IPS-15b (cell line): ENCODE results near the gene PCDH1.

Experiments used
- H3K27me3 ChIP-seq: one replicate; pipeline ENCODE4 v1.6.1; 2013; ENCODE audit warnings: low read length; ENCODE audit not compliant: control insufficient read depth, insufficient read depth
- H3K36me3 ChIP-seq: one replicate; pipeline ENCODE4 v1.6.1; 2013; ENCODE audit warnings: low read length; ENCODE audit not compliant: control insufficient read depth, insufficient read depth
- H3K4me1 ChIP-seq: one replicate; pipeline ENCODE4 v1.6.1; 2013; ENCODE audit warnings: mild to moderate bottlenecking, low read length; ENCODE audit not compliant: control insufficient read depth, insufficient read depth
- H3K4me3 ChIP-seq: one replicate; pipeline ENCODE4 v1.5.1; 2013; ENCODE audit warnings: low read depth, low read length
- H3K9ac ChIP-seq: one replicate; pipeline ENCODE4 v1.6.1; 2013; ENCODE audit warnings: low read depth, mild to moderate bottlenecking, low read length
- H3K9me3 ChIP-seq: one replicate; pipeline ENCODE4 v1.6.1; 2013; ENCODE audit warnings: mild to moderate bottlenecking, low read length; ENCODE audit not compliant: control insufficient read depth, insufficient read depth

Gene PCDH1

GRCh38 chr5:141807329-141807728 lies 70.9 kb downstream of the PCDH1 start:
- Histone ChIP-seq H3K27me3 (peaks cover 11% of the 10 kb centered on the region), H3K9me3 (no peaks in the 10 kb centered on the region), H3K4me3 (no peak overlapping the region), H3K9ac (no peak overlapping the region), H3K4me1 (peaks cover 26% of the 10 kb centered on the region), H3K36me3 (no peaks in the 10 kb centered on the region)

GRCh38 chr5:141806626-141807025 lies 71.6 kb downstream of the PCDH1 start:
- H3K27me3 ChIP-seq, result peaks cover 9% of the 10 kb centered on the region
- H3K9me3 ChIP-seq, result no peaks in the 10 kb centered on the region
- H3K4me3 ChIP-seq, result no peak overlapping the region
- H3K36me3 ChIP-seq, result no peaks in the 10 kb centered on the region
- H3K4me1 ChIP-seq, result peaks cover 23% of the 10 kb centered on the region
- H3K9ac ChIP-seq, result no peak overlapping the region

- Histone ChIP-seq H3K4me1 (peaks cover 20% of the 10 kb centered on the region), H3K36me3 (no peaks in the 10 kb centered on the region), H3K9ac (no peak overlapping the region), H3K27me3 (peaks cover 9% of the 10 kb centered on the region), H3K9me3 (no peaks in the 10 kb centered on the region), H3K4me3 (no peak overlapping the region)
Observed at GRCh38 chr5:141805874-141806595, 72.2 kb downstream of the PCDH1 start.

GRCh38 chr5:141804475-141804874 lies 73.7 kb downstream of the PCDH1 start:
- Histone ChIP-seq H3K4me3 (no peak overlapping the region), H3K4me1 (peaks cover 19% of the 10 kb centered on the region), H3K36me3 (no peaks in the 10 kb centered on the region), H3K9me3 (no peaks in the 10 kb centered on the region), H3K27me3 (no peaks in the 10 kb centered on the region), H3K9ac (no peak overlapping the region)
